ENCODE results near the gene TAS1R3.

The TAS1R3 gene

DNA sequence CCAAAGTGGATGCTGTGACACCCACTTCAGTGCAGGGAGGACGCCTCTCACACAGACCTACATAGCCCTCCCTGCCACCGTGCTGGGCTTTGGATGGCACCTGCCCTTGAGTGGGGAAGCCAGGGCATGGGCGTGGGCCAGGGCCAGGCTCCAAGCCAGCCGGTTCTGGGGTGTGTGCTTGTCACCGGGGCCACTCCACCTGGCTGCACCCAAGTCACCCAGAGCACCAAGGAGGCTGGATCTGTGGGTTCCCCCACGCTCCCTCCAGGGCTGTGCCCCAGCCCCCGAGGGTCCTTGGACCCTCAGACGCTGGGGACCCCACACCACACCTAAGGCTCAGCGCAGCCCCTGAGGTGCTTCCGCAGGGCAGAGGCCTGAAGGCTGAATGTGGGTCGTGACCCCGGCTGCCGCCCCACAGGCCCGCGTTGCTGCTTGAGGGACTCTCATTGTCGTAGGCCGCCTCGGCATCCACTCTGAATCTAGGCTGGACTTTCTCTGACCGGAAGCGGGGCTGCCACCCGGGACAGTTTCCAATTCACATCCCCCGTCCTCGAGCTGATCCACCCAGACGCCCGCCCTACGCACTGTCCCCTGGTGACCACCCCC lies 25.8 kb downstream of the TAS1R3 start:
- TF ChIP-seq TAF1 (IDR thresholded peaks at IDR 0.05; ENCODE audit: borderline replicate concordance, insufficient read depth, low read length) (no peak), FOXP2 (optimal IDR thresholded peaks at IDR 0.05; ENCODE audit: borderline replicate concordance, extremely low read depth, extremely low read length, insufficient read depth) (no peak), SIN3A (IDR thresholded peaks at IDR 0.05; ENCODE audit: borderline replicate concordance, insufficient read depth, low read length) (no peak), POLR2AphosphoS5 (IDR thresholded peaks at IDR 0.05; ENCODE audit: low read depth, low read length) (no peak)
- TF ChIP-seq, protein P1, sequence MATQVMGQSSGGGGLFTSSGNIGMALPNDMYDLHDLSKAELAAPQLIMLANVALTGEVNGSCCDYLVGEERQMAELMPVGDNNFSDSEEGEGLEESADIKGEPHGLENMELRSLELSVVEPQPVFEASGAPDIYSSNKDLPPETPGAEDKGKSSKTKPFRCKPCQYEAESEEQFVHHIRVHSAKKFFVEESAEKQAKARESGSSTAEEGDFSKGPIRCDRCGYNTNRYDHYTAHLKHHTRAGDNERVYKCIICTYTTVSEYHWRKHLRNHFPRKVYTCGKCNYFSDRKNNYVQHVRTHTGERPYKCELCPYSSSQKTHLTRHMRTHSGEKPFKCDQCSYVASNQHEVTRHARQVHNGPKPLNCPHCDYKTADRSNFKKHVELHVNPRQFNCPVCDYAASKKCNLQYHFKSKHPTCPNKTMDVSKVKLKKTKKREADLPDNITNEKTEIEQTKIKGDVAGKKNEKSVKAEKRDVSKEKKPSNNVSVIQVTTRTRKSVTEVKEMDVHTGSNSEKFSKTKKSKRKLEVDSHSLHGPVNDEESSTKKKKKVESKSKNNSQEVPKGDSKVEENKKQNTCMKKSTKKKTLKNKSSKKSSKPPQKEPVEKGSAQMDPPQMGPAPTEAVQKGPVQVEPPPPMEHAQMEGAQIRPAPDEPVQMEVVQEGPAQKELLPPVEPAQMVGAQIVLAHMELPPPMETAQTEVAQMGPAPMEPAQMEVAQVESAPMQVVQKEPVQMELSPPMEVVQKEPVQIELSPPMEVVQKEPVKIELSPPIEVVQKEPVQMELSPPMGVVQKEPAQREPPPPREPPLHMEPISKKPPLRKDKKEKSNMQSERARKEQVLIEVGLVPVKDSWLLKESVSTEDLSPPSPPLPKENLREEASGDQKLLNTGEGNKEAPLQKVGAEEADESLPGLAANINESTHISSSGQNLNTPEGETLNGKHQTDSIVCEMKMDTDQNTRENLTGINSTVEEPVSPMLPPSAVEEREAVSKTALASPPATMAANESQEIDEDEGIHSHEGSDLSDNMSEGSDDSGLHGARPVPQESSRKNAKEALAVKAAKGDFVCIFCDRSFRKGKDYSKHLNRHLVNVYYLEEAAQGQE (IDR thresholded peaks at IDR 0.05; ENCODE audit: insufficient read depth in 1 of 2, low read depth in 2 of 2, low read length in 2 of 2) = no peak

DNA sequence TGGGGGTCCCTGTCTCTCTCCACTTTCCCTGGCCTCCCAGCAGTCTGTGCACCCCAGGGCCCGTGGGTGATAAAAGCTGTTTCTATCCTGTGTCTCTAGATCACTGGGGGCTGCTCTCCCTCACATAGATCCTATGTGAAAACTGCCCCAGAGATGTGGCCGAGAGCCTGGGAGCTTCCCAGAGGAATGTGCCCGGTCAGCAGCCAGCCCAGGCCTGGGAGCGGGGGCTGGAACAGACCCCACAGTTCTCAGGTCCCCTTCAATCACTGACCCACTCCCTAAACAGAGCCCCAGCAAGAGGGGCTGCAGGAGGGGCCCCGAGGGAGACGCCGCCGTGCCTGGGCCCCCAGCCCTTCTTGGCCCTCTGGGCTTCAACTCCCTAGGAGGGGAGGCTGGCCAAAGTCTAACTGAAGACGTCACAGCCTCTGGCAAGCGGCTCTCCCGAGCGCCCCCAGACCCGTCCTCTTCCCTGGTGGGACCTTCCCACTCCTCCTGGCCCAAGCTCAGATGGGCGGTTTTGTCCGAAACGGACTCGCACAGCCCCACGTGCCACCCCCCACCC lies 26.9 kb downstream of the TAS1R3 start:
- TF ChIP-seq POLR2AphosphoS5 (IDR thresholded peaks at IDR 0.05; ENCODE audit: low read depth, low read length) = no peak
- TF ChIP-seq, protein P1 (IDR thresholded peaks at IDR 0.05; ENCODE audit: insufficient read depth in 1 of 2, low read depth in 2 of 2, low read length in 2 of 2) = no peak
- no peak for TF ChIP-seq SIN3A (IDR thresholded peaks at IDR 0.05; ENCODE audit: borderline replicate concordance, insufficient read depth, low read length)
- TF ChIP-seq TAF1 (IDR thresholded peaks at IDR 0.05; ENCODE audit: borderline replicate concordance, insufficient read depth, low read length) = no peak
- no peak for TF ChIP-seq FOXP2 (optimal IDR thresholded peaks at IDR 0.05; ENCODE audit: borderline replicate concordance, extremely low read depth, extremely low read length, insufficient read depth)

DNA sequence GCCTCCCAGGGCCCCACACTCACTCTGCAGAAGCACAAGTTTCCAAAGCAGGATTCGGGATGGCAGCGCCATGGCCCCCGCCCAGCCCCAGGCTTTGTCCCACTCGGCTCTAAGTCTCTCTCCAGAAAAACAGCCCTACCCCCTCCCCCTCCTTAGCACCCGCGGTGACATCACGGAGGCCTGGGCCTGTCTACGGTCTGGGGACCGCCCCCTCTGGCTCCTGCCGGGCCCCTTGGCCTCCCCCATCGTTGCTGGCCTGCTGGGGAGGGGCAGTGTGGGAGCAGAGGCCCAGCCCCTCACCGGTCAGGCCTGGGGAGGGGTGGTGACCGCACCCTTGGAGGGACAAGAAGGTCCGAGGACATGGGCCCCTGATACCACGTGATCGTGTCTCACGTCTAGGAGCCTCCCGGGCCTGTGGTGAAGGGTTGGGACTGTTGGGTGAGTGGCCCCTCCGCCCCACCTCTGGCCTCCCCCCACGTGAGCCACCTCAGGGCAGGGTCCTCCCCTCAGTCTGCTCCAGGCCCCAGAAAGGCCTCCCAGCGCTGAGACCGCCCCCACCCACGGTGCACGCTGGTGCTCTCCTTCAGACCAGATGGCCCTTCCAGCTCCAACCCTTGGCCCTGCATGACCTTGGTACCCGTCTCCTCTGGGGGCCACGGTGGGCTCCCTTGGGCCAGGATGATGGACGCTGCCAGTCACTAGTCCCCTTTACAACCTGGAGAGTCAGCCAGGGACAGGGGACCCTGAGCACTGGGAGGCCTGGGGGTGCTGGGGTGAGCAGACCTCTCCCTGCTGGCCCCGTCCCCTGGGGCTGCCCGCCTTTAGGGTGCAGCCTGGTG lies 27.6 kb downstream of the TAS1R3 start, which contains the start of gene MXRA8:
MXRA8 (minus strand) TSS at position 123 of the 839 bp plus-strand sequence; CDS start at position 72, 51 bp downstream.
- TF ChIP-seq SIN3A (IDR thresholded peaks at IDR 0.05; ENCODE audit: borderline replicate concordance, insufficient read depth, low read length) (peak; percentile 23; the same call in 1 of the 2 replicates), POLR2AphosphoS5 (IDR thresholded peaks at IDR 0.05; ENCODE audit: low read depth, low read length) (peak; percentile 21; the same call in 1 of the 2 replicates)
- TF ChIP-seq, protein P1 (IDR thresholded peaks at IDR 0.05; ENCODE audit: insufficient read depth in 1 of 2, low read depth in 2 of 2, low read length in 2 of 2) = no peak

DNA sequence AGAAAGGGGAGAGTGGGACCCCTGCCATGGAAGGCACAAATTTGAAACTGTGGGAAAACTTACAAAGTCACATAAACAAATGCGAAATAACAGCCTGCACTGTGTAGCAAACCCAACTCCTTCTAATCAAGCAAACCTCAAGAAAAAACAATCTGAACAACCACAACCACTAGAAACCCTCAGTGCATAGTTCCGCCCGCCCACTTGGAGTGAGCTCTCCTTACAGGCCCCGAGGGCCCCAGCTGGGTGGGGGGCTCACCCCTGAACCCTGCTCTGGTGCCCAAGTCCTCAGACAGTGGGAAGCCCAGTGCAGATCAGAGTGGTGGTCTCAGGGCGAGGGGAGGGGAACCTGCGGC lies 28.2 kb downstream of the TAS1R3 start:
- no peak for TF ChIP-seq FOXP2 (optimal IDR thresholded peaks at IDR 0.05; ENCODE audit: borderline replicate concordance, extremely low read depth, extremely low read length, insufficient read depth)
- TF ChIP-seq, protein P1 (IDR thresholded peaks at IDR 0.05; ENCODE audit: insufficient read depth in 1 of 2, low read depth in 2 of 2, low read length in 2 of 2) = no peak
- no peak for TF ChIP-seq SIN3A (IDR thresholded peaks at IDR 0.05; ENCODE audit: borderline replicate concordance, insufficient read depth, low read length)
- no peak for TF ChIP-seq TAF1 (IDR thresholded peaks at IDR 0.05; ENCODE audit: borderline replicate concordance, insufficient read depth, low read length)
- TF ChIP-seq POLR2AphosphoS5 (IDR thresholded peaks at IDR 0.05; ENCODE audit: low read depth, low read length) = no peak

All from PFSK-1 (cell line).